Loucy (cell line): Measurements from ENCODE around the gene TM6SF1.

Experiments used
- H2AFZ ChIP-seq: fragments of 200-600 bp; sonication (generic); 2 replicates; pipeline ENCODE4 v1.6.0; 2016; ENCODE audit warnings: antibody characterized with exemption, mild to moderate bottlenecking, low read length, moderate library complexity
- H3F3A ChIP-seq: fragments of 200-600 bp; 2 replicates; pipeline ENCODE4 v1.6.0; 2016; ENCODE audit warnings: antibody characterized with exemption, low read depth, mild to moderate bottlenecking
- H3K27me3 ChIP-seq: fragments of 200-600 bp; sonication (generic); 2 replicates; pipeline ENCODE4 v1.6.1; 2014; ENCODE audit warnings: low read length, mild to moderate bottlenecking; ENCODE audit not compliant: insufficient read depth, poor library complexity, severe bottlenecking
- H3K36me3 ChIP-seq: fragments of 200-600 bp; sonication (generic); 2 replicates; pipeline ENCODE4 v1.6.1; 2016; ENCODE audit warnings: low read length; ENCODE audit not compliant: insufficient read depth
- H3K4me1 ChIP-seq: fragments of 200-600 bp; sonication (generic); 2 replicates; pipeline ENCODE4 v1.5.1; 2014; ENCODE audit warnings: low read length, mild to moderate bottlenecking; ENCODE audit not compliant: insufficient read depth, poor library complexity, severe bottlenecking
- H3K4me2 ChIP-seq: fragments of 200-600 bp; sonication (generic); 2 replicates; pipeline ENCODE4 v1.6.0; 2014; ENCODE audit warnings: antibody characterized with exemption, low read length, low read depth, mild to moderate bottlenecking; ENCODE audit not compliant: poor library complexity, severe bottlenecking
- H3K4me3 ChIP-seq: fragments of 200-600 bp; sonication (generic); 2 replicates; pipeline ENCODE4 v1.5.1; 2014; ENCODE audit warnings: low read length, mild to moderate bottlenecking, mixed read lengths; ENCODE audit not compliant: poor library complexity, severe bottlenecking
- H3K79me2 ChIP-seq: fragments of 200-600 bp; sonication (generic); 2 replicates; pipeline ENCODE4 v1.6.1; 2014; ENCODE audit warnings: low read length; ENCODE audit not compliant: insufficient read depth
- H3K9ac ChIP-seq: fragments of 200-600 bp; sonication (generic); 2 replicates; pipeline ENCODE4 v1.6.0; 2014; ENCODE audit warnings: mild to moderate bottlenecking, low read depth, low read length, moderate library complexity; ENCODE audit not compliant: poor library complexity, severe bottlenecking
- H3K9me2 ChIP-seq: fragments of 200-600 bp; sonication (generic); replicated peaks from 2 replicates; pipeline ENCODE4 v1.6.1; 2016; ENCODE audit warnings: low read depth, low read length, mixed read lengths
- H3K9me3 ChIP-seq: fragments of 200-600 bp; sonication (generic); 2 replicates; pipeline ENCODE4 v1.6.1; 2014; ENCODE audit warnings: mild to moderate bottlenecking, antibody characterized with exemption, low read length, low read depth; ENCODE audit not compliant: insufficient read depth
- H4K20me1 ChIP-seq: fragments of 200-600 bp; sonication (generic); 2 replicates; pipeline ENCODE4 v1.6.0; 2014; ENCODE audit warnings: antibody characterized with exemption, low read length, mild to moderate bottlenecking; ENCODE audit not compliant: insufficient read depth, poor library complexity, severe bottlenecking
- CTCF ChIP-seq: fragments of 200-600 bp; sonication (generic); conservative IDR thresholded peaks from 2 replicates; pipeline ENCODE4 v1.5.1; 2014; ENCODE audit warnings: mild to moderate bottlenecking, antibody characterized with exemption, low read length
- EZH2phosphoT487 ChIP-seq: fragments of 200-600 bp; IDR thresholded peaks from 2 replicates; pipeline ENCODE4 v1.6.1; 2018; ENCODE audit warnings: antibody characterized with exemption, mild to moderate bottlenecking, moderate library complexity, borderline replicate concordance

Gene TM6SF1

GRCh38 chr15:83112956-83113299, 5.5 kb downstream of the TM6SF1 start:
- Histone ChIP-seq H3K4me2 (no peak overlapping the region), H3K9me2 (no peaks in the 10 kb centered on the region), H2AFZ (no peak overlapping the region), H3K79me2 (no peaks in the 10 kb centered on the region), H3K4me3 (no peak overlapping the region), H3K9ac (no peak overlapping the region), H3F3A (no peaks in the 10 kb centered on the region), H3K27me3 (no peaks in the 10 kb centered on the region), H3K4me1 (peaks cover 19% of the 10 kb centered on the region), H4K20me1 (no peaks in the 10 kb centered on the region), H3K36me3 (no peaks in the 10 kb centered on the region; the same call in 1 of the 2 replicates), H3K9me3 (no peaks in the 10 kb centered on the region)
- TF ChIP-seq CTCF (no peak), EZH2phosphoT487 (no peak)

- no peaks in the 10 kb centered on the region for H3K79me2 ChIP-seq
- H4K20me1 ChIP-seq: no peaks in the 10 kb centered on the region
- H3K4me1 ChIP-seq: peaks cover 8% of the 10 kb centered on the region
- no peaks in the 10 kb centered on the region; the same call in 1 of the 2 replicates for H3K36me3 ChIP-seq
- no peaks in the 10 kb centered on the region for H3K9me3 ChIP-seq
- H3K4me2 ChIP-seq: no peak overlapping the region
- no peak overlapping the region for H3K9ac ChIP-seq
- H3F3A ChIP-seq: no peaks in the 10 kb centered on the region
- H3K27me3 ChIP-seq: no peaks in the 10 kb centered on the region
- H3K9me2 ChIP-seq: no peaks in the 10 kb centered on the region
- TF ChIP-seq EZH2phosphoT487: no peak
- TF ChIP-seq CTCF: no peak
- H2AFZ ChIP-seq: no peak overlapping the region
- H3K4me3 ChIP-seq: no peak overlapping the region
Measured at GRCh38 chr15:83113881-83114674, 6.6 kb downstream of the TM6SF1 start.

- Histone ChIP-seq H3K4me2 (no peak overlapping the region), H3K9me2 (no peaks in the 10 kb centered on the region)
- TF ChIP-seq CTCF (no peak), EZH2phosphoT487 (no peak)
Measured at GRCh38 chr15:83114856-83115255, 7.4 kb downstream of the TM6SF1 start.

More at GRCh38 chr15:83114856-83115255, 7.4 kb downstream of the TM6SF1 start:
- H3K27me3 ChIP-seq: no peaks in the 10 kb centered on the region
- H3K9me3 ChIP-seq: no peaks in the 10 kb centered on the region
- no peak overlapping the region for H3K9ac ChIP-seq
- H3K79me2 ChIP-seq: no peaks in the 10 kb centered on the region
- H4K20me1 ChIP-seq: no peaks in the 10 kb centered on the region
- no peaks in the 10 kb centered on the region; the same call in 1 of the 2 replicates for H3K36me3 ChIP-seq
- peaks cover under 1% of the 10 kb centered on the region for H3K4me1 ChIP-seq
- no peak overlapping the region for H2AFZ ChIP-seq
- H3K4me3 ChIP-seq: no peak overlapping the region
- H3F3A ChIP-seq: no peaks in the 10 kb centered on the region
